OCI-LY7 (cell line): ENCODE measurements around the gene TUBGCP2. TPM values are rescaled to one million over a fixed set of nuclear protein-coding genes. Genes with fewer than 3 reads are reported as not detected.

Source experiments
- BruUV-seq: library from RNA; stranded (reverse); fragments of 400-500 nt; replicated peaks from 2 replicates; lab custom pipeline; 2021; lab: Mats Ljungman, UMichigan
- CTCF ChIA-PET: fragments of 300-600 bp; sonication (Branson Sonifier 250); formaldehyde crosslinking; loops from one replicate; lab custom pipeline; 2022; ENCODE audit warnings: antibody characterized with exemption; ENCODE audit not compliant: unreplicated experiment; lab: Charles Lee
- POLR2A ChIA-PET: fragments of 300-600 bp; sonication (Branson Sonifier 250); formaldehyde crosslinking; loops from one replicate; lab custom pipeline; 2022; ENCODE audit warnings: antibody characterized with exemption; lab: Charles Lee
- DNase-seq: peaks from one replicate; pipeline ENCODE4 v3.0.0-alpha.2; 2015; ENCODE audit warnings: low spot score
- H2AFZ ChIP-seq: fragments of 200-600 bp; sonication (generic), shearing (Covaris generic); 2 replicates; pipeline ENCODE4 v1.6.1; 2014; ENCODE audit warnings: mild to moderate bottlenecking, antibody characterized with exemption, low read length, moderate library complexity
- H3K27ac ChIP-seq: fragments of 200-600 bp; sonication (generic); 2 replicates; pipeline ENCODE4 v1.5.1; 2014; ENCODE audit warnings: mixed run types, low read depth, mild to moderate bottlenecking, moderate library complexity, low read length, inconsistent platforms; ENCODE audit not compliant: poor library complexity, severe bottlenecking
- H3K36me3 ChIP-seq: fragments of 200-600 bp; sonication (generic); 2 replicates; pipeline ENCODE4 v1.6.1; 2014; ENCODE audit warnings: mild to moderate bottlenecking, antibody characterized with exemption, low read length, moderate library complexity, mixed read lengths; ENCODE audit not compliant: insufficient read depth
- H3K4me1 ChIP-seq: fragments of 200-600 bp; sonication (generic); 2 replicates; pipeline ENCODE4 v1.5.1; 2014; ENCODE audit warnings: mild to moderate bottlenecking, low read length; ENCODE audit not compliant: insufficient read depth, poor library complexity, severe bottlenecking
- H3K4me2 ChIP-seq: fragments of 200-600 bp; sonication (generic); 2 replicates; pipeline ENCODE4 v1.6.1; 2014; ENCODE audit warnings: mild to moderate bottlenecking, low read length
- H3K4me3 ChIP-seq: fragments of 200-600 bp; sonication (generic); 2 replicates; pipeline ENCODE4 v1.5.1; 2014; ENCODE audit warnings: mild to moderate bottlenecking, low read depth, low read length; ENCODE audit not compliant: poor library complexity, severe bottlenecking
- H3K79me2 ChIP-seq: fragments of 200-600 bp; sonication (generic); 2 replicates; pipeline ENCODE4 v1.6.1; 2016; ENCODE audit warnings: low read depth, mild to moderate bottlenecking, low read length, moderate library complexity, mixed read lengths; ENCODE audit not compliant: insufficient read depth
- H3K9me2 ChIP-seq: fragments of 200-600 bp; sonication (generic); 2 replicates; pipeline ENCODE4 v1.6.1; 2016; ENCODE audit warnings: mild to moderate bottlenecking, low read length, mixed read lengths; ENCODE audit not compliant: insufficient read depth
- H3K9me3 ChIP-seq: fragments of 200-600 bp; sonication (generic); 2 replicates; pipeline ENCODE4 v1.6.1; 2014; ENCODE audit warnings: mild to moderate bottlenecking, mixed run types, low read length, mixed read lengths
- H4K20me1 ChIP-seq: fragments of 200-600 bp; sonication (generic); 2 replicates; pipeline ENCODE4 v1.6.1; 2014; ENCODE audit warnings: mild to moderate bottlenecking, antibody characterized with exemption, low read length, moderate library complexity, mixed read lengths; ENCODE audit not compliant: insufficient read depth
- CTCF ChIP-seq: fragments of 200-600 bp; sonication (generic); conservative IDR thresholded peaks from 2 replicates; pipeline ENCODE4 v1.5.1; 2014; ENCODE audit warnings: mild to moderate bottlenecking, antibody characterized with exemption, low read length, moderate library complexity, mixed read lengths
- EZH2phosphoT487 ChIP-seq: fragments of 200-600 bp; sonication (generic); IDR thresholded peaks from 2 replicates; pipeline ENCODE4 v1.6.1; 2018; ENCODE audit warnings: low read depth, borderline replicate concordance, mild to moderate bottlenecking, mixed run types, antibody characterized with exemption, low read length, moderate library complexity, mixed read lengths
- intact Hi-C: fragments of 100-400 bp; cut with micrococcal nuclease; formaldehyde crosslinking; loops from one replicate; pipeline ENCODE4 v1.10.0; 2022; ENCODE audit not compliant: unreplicated experiment
- total RNA-seq, 2 experiments: library from RNA; depleted of rRNA in 1 of 2; stranded (reverse); fragments of >200 nt in 1 of 2; shearing (Covaris generic) in 1 of 2; gene quantifications; 2 replicates each; pipeline ENCODE4 v1.2.3, GENCODE V29; 2014 to 2022

TUBGCP2 gene
- total RNA-seq, 2 experiments from 2014 or later: 40.5 to 56.1 TPM

DNA sequence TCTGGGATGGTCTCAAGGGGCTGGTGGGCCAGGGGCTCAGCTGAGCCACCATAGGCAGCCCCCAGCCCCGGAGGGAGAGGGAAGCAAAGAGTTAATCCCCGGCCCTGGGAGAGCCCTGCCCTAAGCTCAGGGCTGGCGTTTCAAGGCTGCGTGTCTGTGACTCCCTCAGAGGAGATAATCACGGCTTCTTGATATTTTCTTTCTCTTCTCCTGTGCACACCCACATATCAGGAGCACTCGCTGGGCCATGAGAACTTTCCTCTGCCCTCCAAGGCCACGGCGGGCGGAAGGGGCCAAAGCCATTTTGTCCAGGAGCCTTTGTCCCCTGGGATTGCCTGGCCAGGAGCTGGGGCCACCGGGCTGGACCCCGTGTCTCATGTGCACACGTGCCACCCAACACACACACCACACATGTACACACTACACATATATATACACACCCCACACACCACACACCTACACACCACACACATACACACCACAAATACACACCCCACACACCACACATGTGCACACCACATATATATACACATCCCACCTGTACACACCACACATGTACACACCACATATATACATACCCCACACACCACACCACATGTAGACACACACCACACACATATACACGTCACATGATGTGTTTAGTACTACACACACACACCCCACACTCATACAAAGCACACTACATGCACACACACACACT, 54.1 kb downstream of the TUBGCP2 start:
- ChIA-PET POLR2A (no interaction called here), CTCF (interaction anchor here (0.6 kb wide), 1 partner anchor 26 kb away, joined by 3 read pairs; no protein-coding TSS in a partner anchor)
- Histone ChIP-seq H3K36me3 (no peaks in the 10 kb centered on the region), H3K4me2 (no peak overlapping the region), H2AFZ (no peak overlapping the region), H3K79me2 (no peaks in the 10 kb centered on the region), H3K4me3 (no peak overlapping the region), H3K4me1 (peaks cover 20% of the 10 kb centered on the region), H3K27ac (no peak overlapping the region), H4K20me1 (no peaks in the 10 kb centered on the region), H3K9me2 (no peaks in the 10 kb centered on the region), H3K9me3 (no peaks in the 10 kb centered on the region)
- DNase-seq: no peak
- intact Hi-C loops: no loop called here
- no TSS peak for BruUV-seq
- TF ChIP-seq CTCF (no peak), EZH2phosphoT487 (no peak)

- intact Hi-C loops: no loop called here
- no peak for DNase-seq
- no peaks in the 10 kb centered on the region for H4K20me1 ChIP-seq
- no peaks in the 10 kb centered on the region for H3K79me2 ChIP-seq
- POLR2A ChIA-PET: no interaction called here
- no peak overlapping the region for H3K4me3 ChIP-seq
- TF ChIP-seq EZH2phosphoT487 (no peak), CTCF (no peak)
- H3K36me3 ChIP-seq: no peaks in the 10 kb centered on the region
- BruUV-seq: no TSS peak
- CTCF ChIA-PET: no interaction called here
- H3K9me3 ChIP-seq: no peaks in the 10 kb centered on the region
- no peak overlapping the region for H3K4me2 ChIP-seq
- peaks cover 14% of the 10 kb centered on the region for H3K4me1 ChIP-seq
- H3K27ac ChIP-seq: no peak overlapping the region
- H3K9me2 ChIP-seq: no peaks in the 10 kb centered on the region
- H2AFZ ChIP-seq: no peak overlapping the region
Observed at GRCh38 chr10:133253361-133253955, 55.2 kb downstream of the TUBGCP2 start.

DNA sequence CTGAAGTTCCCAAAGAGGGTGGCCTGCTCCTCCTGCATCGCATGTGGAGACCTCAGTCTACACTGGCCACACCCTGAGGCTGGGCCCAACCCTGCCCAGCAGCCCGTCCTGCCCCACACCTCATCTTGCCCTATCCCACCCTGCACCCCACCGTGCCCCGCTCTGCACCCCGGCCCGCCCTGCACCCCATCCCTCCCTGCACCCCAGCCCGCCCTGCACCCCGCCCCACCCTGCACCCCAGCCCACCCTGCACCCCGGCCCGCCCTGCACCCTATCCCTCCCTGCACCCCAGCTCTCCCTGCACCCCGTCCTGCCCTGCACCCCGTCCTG, 56.5 kb downstream of the TUBGCP2 start:
- H3K4me2 ChIP-seq: no peak overlapping the region
- H3K4me3 ChIP-seq: no peak overlapping the region
- H3K9me2 ChIP-seq: no peaks in the 10 kb centered on the region
- no peaks in the 10 kb centered on the region for H4K20me1 ChIP-seq
- H3K79me2 ChIP-seq: no peaks in the 10 kb centered on the region
- no TSS peak for BruUV-seq
- peaks cover 2% of the 10 kb centered on the region for H3K4me1 ChIP-seq
- H3K27ac ChIP-seq: no peak overlapping the region
- ChIA-PET CTCF (no interaction called here), POLR2A (no interaction called here)
- no peak for DNase-seq
- H3K9me3 ChIP-seq: no peaks in the 10 kb centered on the region
- intact Hi-C loops: no loop called here
- TF ChIP-seq CTCF: no peak
- TF ChIP-seq EZH2phosphoT487: no peak
- no peak overlapping the region for H2AFZ ChIP-seq
- H3K36me3 ChIP-seq: no peaks in the 10 kb centered on the region
